Upper lobe of left lung (tissue), 6 donors: ENCODE measurements around the gene NECTIN4. TPM values are rescaled to one million over a fixed set of nuclear protein-coding genes. Genes with fewer than 3 reads are reported as not detected.
"Not testable (repeated sequence)": the region's sequence is repeated elsewhere in the genome, so short reads cannot be mapped to it uniquely, and the experiment has no call there.

Experiments
- ATAC-seq, 2 donors: fragments of 200-7000 bp; cut with Tn5 transposase; one replicate each; pipeline ENCODE4 v1.9.1; 2022; ENCODE audit warnings: mild to moderate bottlenecking in 2 of 2, moderate library complexity in 2 of 2; ENCODE audit not compliant: low FRiP score in 2 of 2
- DNase-seq, 2 donors: peaks; one replicate each; pipeline ENCODE4 v3.0.0-alpha.2; 2019 to 2020
- H3K27ac ChIP-seq, 4 donors: fragments of 200-600 bp; sonication (generic); one replicate each; pipeline ENCODE4 v1.5.1; 2016 to 2019
- H3K27me3 ChIP-seq, 4 donors: fragments of 200-600 bp; sonication (generic); one replicate each; pipeline ENCODE4 v1.5.1; 2017 to 2019
- H3K36me3 ChIP-seq, 4 donors: fragments of 200-600 bp; sonication (generic); one replicate each; pipeline ENCODE4 v1.5.1; 2016 to 2019
- H3K4me1 ChIP-seq, 4 donors: fragments of 200-600 bp; sonication (generic); one replicate each; pipeline ENCODE4 v1.5.1; 2018 to 2019
- H3K4me3 ChIP-seq, 4 donors: fragments of 200-600 bp; sonication (generic); one replicate each; pipeline ENCODE4 v1.5.1; 2017 to 2019; ENCODE audit warnings: mild to moderate bottlenecking in 2 of 4, moderate library complexity in 1 of 4
- H3K9me3 ChIP-seq, 4 donors: fragments of 200-600 bp; sonication (generic); one replicate each; pipeline ENCODE4 v1.5.1; 2018 to 2019
- EP300 ChIP-seq, 4 donors: sonication (generic); formaldehyde crosslinking; IDR thresholded peaks; one replicate each; pipeline ENCODE4 v1.5.1; 2017; ENCODE audit warnings: antibody characterized with exemption in 4 of 4, control low read depth in 2 of 4
- POLR2A ChIP-seq, 4 donors: fragments of 450-650 bp; IDR thresholded peaks; one replicate each; pipeline ENCODE4 v1.5.1; 2016 to 2017; ENCODE audit warnings: antibody characterized with exemption in 4 of 4, mild to moderate bottlenecking in 2 of 4
- POLR2AphosphoS5 ChIP-seq, 2 donors: sonication (generic); formaldehyde crosslinking; IDR thresholded peaks; one replicate each; pipeline ENCODE4 v1.5.1; 2017; ENCODE audit warnings: antibody characterized with exemption in 2 of 2
- WGBS, 2 donors: methylation state at CpG; one replicate each; pipeline ENCODE4 v1.1.5; 2017 to 2018; 5-methylcytosine and 5-hydroxymethylcytosine counted together
- total RNA-seq, 6 donors: library from RNA; depleted of rRNA in 4 of 6; stranded (reverse); fragments of >200 nt in 4 of 6; gene quantifications; one replicate each; pipeline versions ENCODE4 v1.1.0 to v1.2.1, GENCODE V29; 2016 to 2021
- TF ChIP-seq, protein P1 (sequence below), 6 experiments: fragments of 450-650 bp in 4 of 6; fragments of 200-600 bp in 2 of 6; sonication (generic) in 2 of 6; IDR thresholded peaks; one replicate each; pipeline ENCODE4 v1.5.1; 2016 to 2019; ENCODE audit warnings: antibody characterized with exemption in 6 of 6
- donor health status: DM: no; HTN: no; CAD: no; lungs with moderate emphysema.
- donor health status: DM: no; HTN: yes; CAD: no; lungs with severe emphysema.

The NECTIN4 gene
- total RNA-seq, 6 donors from 2014 or later = 5.2 to 19.9 (median 12.1) TPM

DNA sequence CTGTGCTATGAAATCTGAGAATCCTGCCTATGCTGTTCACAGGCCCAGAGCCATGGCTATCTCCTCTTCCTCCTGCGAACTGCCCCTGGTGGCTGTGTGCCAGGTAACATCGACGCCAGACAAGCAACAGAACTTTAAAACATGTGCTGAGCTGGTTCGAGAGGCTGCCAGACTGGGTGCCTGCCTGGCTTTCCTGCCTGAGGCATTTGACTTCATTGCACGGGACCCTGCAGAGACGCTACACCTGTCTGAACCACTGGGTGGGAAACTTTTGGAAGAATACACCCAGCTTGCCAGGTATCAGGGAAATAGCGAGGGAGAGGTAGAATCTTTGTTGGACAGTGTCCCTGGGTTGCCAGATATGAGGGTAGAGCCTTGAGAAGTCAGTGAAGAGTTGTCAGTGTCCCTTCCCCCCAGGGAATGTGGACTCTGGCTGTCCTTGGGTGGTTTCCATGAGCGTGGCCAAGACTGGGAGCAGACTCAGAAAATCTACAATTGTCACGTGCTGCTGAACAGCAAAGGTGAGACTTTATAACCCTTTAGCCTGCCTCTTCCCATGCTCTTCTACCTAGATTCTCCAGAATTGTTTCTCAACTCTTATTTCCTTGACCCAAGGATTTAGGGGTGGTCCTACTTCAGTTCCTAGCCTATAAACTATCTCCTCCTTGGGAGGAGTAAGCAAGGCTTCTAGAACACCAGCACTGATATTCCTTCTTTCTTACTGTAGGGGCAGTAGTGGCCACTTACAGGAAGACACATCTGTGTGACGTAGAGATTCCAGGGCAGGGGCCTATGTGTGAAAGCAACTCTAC is 29.9 kb upstream of the NECTIN4 start:
- WGBS, 2 donors = 52% methylated on average over 10 of the region's 10 CpGs
- DNase-seq = peak in 1 of 2 donors; percentile 32
- Histone ChIP-seq H3K9me3 (no peaks in the 10 kb centered on the region), H3K4me3 (peak overlapping the region in 3 of 4 donors; percentile 70 to 97 (median 89)), H3K27ac (peak overlapping the region; percentile 89 to 97 (median 94)), H3K36me3 (peaks cover 21 to 47% (median 44%) of the 10 kb centered on the region in 4 donors), H3K4me1 (peaks cover 34 to 67% (median 46%) of the 10 kb centered on the region in 4 donors), H3K27me3 (no peaks in the 10 kb centered on the region)
- ATAC-seq = peak; percentile 35 to 49
- TF ChIP-seq EP300 (IDR thresholded peaks at IDR 0.05) (no peak), POLR2AphosphoS5 (IDR thresholded peaks at IDR 0.05) (peak in 1 of 2 donors; percentile 21), POLR2A (IDR thresholded peaks at IDR 0.05) (no peak)
- TF ChIP-seq, protein P1, sequence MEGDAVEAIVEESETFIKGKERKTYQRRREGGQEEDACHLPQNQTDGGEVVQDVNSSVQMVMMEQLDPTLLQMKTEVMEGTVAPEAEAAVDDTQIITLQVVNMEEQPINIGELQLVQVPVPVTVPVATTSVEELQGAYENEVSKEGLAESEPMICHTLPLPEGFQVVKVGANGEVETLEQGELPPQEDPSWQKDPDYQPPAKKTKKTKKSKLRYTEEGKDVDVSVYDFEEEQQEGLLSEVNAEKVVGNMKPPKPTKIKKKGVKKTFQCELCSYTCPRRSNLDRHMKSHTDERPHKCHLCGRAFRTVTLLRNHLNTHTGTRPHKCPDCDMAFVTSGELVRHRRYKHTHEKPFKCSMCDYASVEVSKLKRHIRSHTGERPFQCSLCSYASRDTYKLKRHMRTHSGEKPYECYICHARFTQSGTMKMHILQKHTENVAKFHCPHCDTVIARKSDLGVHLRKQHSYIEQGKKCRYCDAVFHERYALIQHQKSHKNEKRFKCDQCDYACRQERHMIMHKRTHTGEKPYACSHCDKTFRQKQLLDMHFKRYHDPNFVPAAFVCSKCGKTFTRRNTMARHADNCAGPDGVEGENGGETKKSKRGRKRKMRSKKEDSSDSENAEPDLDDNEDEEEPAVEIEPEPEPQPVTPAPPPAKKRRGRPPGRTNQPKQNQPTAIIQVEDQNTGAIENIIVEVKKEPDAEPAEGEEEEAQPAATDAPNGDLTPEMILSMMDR (IDR thresholded peaks at IDR 0.05) = peak in 4 of 6 experiments; percentile 32 to 62 (median 46)

DNA sequence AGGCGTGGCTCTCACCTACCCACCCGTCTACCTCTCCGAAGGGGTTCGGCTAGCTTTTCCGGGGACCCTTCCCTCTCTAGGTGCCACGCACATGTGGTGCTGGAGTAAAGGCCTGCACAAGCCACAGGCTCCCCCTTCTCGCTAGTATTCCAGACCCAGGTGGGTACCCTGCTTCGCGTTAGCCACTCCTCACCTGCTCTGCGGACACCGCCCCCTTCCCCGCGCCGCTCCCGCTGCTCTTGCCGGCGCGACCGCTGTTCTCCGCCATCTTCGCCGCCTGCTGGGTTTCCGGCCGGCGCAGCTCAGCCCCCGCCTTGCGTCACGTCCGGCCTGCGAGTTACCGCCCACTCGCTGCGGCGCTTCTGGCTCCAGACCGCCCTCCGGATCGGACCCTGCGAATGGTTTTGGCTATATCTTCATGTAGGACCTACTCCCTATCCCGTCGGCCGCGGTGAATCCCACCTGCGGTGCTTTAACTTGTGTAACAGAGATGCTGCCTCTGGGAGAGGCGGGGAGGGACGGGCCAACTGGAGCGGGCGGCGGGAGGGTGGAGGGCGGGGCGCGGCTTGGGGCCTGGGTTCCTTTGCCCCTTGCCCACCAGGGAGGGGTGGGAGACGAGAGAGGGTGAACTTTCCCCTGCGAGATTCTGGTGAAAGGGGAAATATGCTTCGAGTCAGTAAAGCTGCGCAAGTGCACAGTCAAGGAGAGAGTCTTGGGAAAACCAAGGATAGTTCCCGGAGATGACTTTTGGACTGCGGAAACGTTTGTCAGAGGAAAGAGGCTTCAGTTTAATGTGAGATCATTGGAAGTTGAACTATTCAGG is 28.6 kb upstream of the NECTIN4 start, which contains the start of the genes NIT1 and PFDN2:
Gene NIT1 (plus strand): TSS at position 347 of the 823 bp plus-strand sequence. CDS start 72 bp downstream, at position 419.
Gene PFDN2 (minus strand): TSS at position 279 of the 823 bp plus-strand sequence. CDS start 11 bp downstream, at position 268.
- peak; percentile 93 to 97 for ATAC-seq
- 0 to 1% methylated on average over 28 to 55 of the region's 58 CpGs for WGBS, 2 donors
- TF ChIP-seq EP300 (IDR thresholded peaks at IDR 0.05) = peak in 1 of 4 donors; percentile 33
- peak; percentile 53 to 93 (median 84) for TF ChIP-seq POLR2A (IDR thresholded peaks at IDR 0.05)
- TF ChIP-seq, protein P1 (IDR thresholded peaks at IDR 0.05) = peak in 2 of 6 experiments; percentile 21 to 23
- TF ChIP-seq POLR2AphosphoS5 (IDR thresholded peaks at IDR 0.05) = peak; percentile 97 to 99
- H3K27me3 ChIP-seq = no peaks in the 10 kb centered on the region
- peak within 1 kb of the TSS; percentile 70 to 98 (median 93) for H3K4me3 ChIP-seq
- peaks cover 39 to 80% (median 47%) of the 10 kb centered on the region in 4 donors for H3K4me1 ChIP-seq
- H3K36me3 ChIP-seq = peaks cover 10 to 35% (median 32%) of the 10 kb centered on the region in 4 donors
- DNase-seq = peak; percentile 90 to 97
- peak within 1 kb of the TSS; percentile 89 to 97 (median 94) for H3K27ac ChIP-seq
- H3K9me3 ChIP-seq = no peaks in the 10 kb centered on the region

DNA sequence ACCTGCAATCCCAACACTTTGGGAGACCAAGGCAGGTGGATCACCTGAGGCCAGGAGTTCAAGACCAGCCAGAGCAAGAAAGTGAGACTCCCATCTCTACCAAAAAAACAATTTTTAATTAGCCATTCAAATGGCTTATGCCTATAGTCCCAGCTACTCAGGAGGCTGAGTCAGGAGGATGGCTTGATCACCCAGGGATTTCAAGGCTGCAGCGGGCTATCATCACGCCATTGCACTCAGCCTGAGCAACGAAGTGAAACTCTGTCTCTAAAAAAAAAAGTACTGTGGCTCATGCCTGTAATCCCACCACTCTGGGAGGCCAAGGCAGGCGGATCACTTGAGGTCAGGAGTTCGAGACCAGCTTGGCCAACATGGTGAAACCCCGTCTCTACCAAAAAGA is 26.6 kb upstream of the NECTIN4 start:
- not testable (repeated sequence) for H3K4me3 ChIP-seq, H3K9me3 ChIP-seq, H3K27me3 ChIP-seq, H3K27ac ChIP-seq, ATAC-seq, DNase-seq
- Histone ChIP-seq H3K36me3 (peaks cover 4 to 15% (median 12%) of the 10 kb centered on the region in 4 donors), H3K4me1 (peaks cover 39 to 80% (median 45%) of the 10 kb centered on the region in 4 donors)
- 86 to 91% methylated on average over 6 of the region's 6 CpGs for WGBS, 2 donors

DNA sequence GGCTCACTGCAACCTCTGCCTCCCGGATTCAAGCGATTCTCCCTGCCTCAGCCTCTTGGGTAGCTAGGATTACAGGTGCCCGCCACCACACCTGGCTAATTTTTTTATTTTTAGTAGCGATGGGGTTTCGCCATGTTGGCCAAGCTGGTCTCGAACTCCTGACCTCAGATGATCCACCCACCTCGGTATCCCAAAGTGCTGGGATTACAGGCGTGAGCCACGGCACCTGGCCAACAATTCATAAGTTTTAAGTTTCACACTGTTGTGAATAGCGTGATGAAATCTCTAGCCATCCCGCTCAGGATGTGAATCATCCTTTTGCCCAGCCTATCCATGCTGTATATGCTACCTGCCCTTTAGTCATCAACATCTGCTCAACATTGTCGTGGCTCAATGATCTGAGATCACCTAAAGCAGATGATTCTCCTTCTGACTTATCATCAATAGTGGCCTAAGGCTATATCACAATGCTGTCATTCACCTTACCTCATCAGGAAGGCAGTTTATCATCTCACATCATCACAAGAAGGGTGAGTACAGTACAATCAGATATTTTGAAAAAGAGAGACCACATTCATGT is 25.9 kb upstream of the NECTIN4 start:
- Histone ChIP-seq H3K9me3 (no peaks in the 10 kb centered on the region), H3K4me3 (no peak overlapping the region), H3K4me1 (peaks cover 39 to 73% (median 42%) of the 10 kb centered on the region in 4 donors), H3K36me3 (peaks cover 0 to 7% (median 5%) of the 10 kb centered on the region in 4 donors), H3K27ac (no peak overlapping the region), H3K27me3 (no peaks in the 10 kb centered on the region)
- no peak for ATAC-seq
- DNase-seq = no peak
- WGBS, 2 donors = 84 to 87% methylated on average over 12 of the region's 12 CpGs
- TF ChIP-seq EP300 (IDR thresholded peaks at IDR 0.05) (no peak), POLR2AphosphoS5 (IDR thresholded peaks at IDR 0.05) (no peak), POLR2A (IDR thresholded peaks at IDR 0.05) (no peak)
- TF ChIP-seq, protein P1 (IDR thresholded peaks at IDR 0.05) = no peak
